AG10803 (cell line): Measurements from ENCODE around the gene ARL8B.
"Not testable (repeated sequence)": the region's sequence is repeated elsewhere in the genome, so short reads cannot be mapped to it uniquely, and the experiment has no call there.

Source experiments
- DNase-seq: peaks from one replicate; pipeline ENCODE4 v3.0.0; 2010; ENCODE audit warnings: low read depth
- H3K4me3 ChIP-seq: 2 replicates; pipeline ENCODE4 v1.5.1; 2011; ENCODE audit warnings: mild to moderate bottlenecking, low read length, control low read depth
- CTCF ChIP-seq: conservative IDR thresholded peaks from 2 replicates; pipeline ENCODE4 v1.5.1; 2011; ENCODE audit warnings: mild to moderate bottlenecking, low read length, control low read depth, inconsistent platforms

Gene ARL8B

GRCh38 chr3:5145120-5145519 lies 23.0 kb downstream of the ARL8B start:
- no peak for DNase-seq
- TF ChIP-seq CTCF, result no peak
- H3K4me3 ChIP-seq, result no peak overlapping the region

- DNase-seq, result not testable (repeated sequence)
These were observed 25.1 kb downstream of the ARL8B start for GRCh38 chr3:5147152-5147551.

GRCh38 chr3:5149306-5149880 lies 27.3 kb downstream of the ARL8B start:
- H3K4me3 ChIP-seq, result no peak overlapping the region
- no peak for TF ChIP-seq CTCF
- DNase-seq, result no peak

More at GRCh38 chr3:5147152-5147551, 25.1 kb downstream of the ARL8B start:
- H3K4me3 ChIP-seq, result not testable (repeated sequence)

- no peak for TF ChIP-seq CTCF
- DNase-seq, result no peak
- H3K4me3 ChIP-seq, result no peak overlapping the region
These were observed 29.5 kb downstream of the ARL8B start for GRCh38 chr3:5151586-5151985.

GRCh38 chr3:5153074-5153473 lies 31.0 kb downstream of the ARL8B start:
- H3K4me3 ChIP-seq, result no peak overlapping the region
- TF ChIP-seq CTCF, result no peak
- no peak for DNase-seq

- no peak for TF ChIP-seq CTCF
- H3K4me3 ChIP-seq, result no peak overlapping the region
- no peak for DNase-seq
These were observed 33.1 kb downstream of the ARL8B start for GRCh38 chr3:5155241-5155640.

GRCh38 chr3:5160321-5160720 lies 38.2 kb downstream of the ARL8B start:
- TF ChIP-seq CTCF, result no peak
- DNase-seq, result no peak
- H3K4me3 ChIP-seq, result no peak overlapping the region
